GM12878 (cell line): Measurements from ENCODE around the gene MRPL2. TPM values are rescaled to one million over a fixed set of nuclear protein-coding genes. Genes with fewer than 3 reads are reported as not detected.

Source experiments
- CREM ChIP-seq: IDR thresholded peaks from 2 replicates; pipeline ENCODE4 v1.6.1; 2014; ENCODE audit warnings: antibody characterized with exemption, low read depth
- CTCF ChIP-seq, 3 experiments: IDR thresholded peaks in 2 of 3; conservative IDR thresholded peaks in 1 of 3; 2 replicates each; pipeline ENCODE4 v1.5.1; 2011; ENCODE audit warnings: low read depth in 3 of 3, low read length in 3 of 3, mild to moderate bottlenecking in 3 of 3, control low read depth in 2 of 3, moderate library complexity in 2 of 3, inconsistent platforms in 1 of 3, mixed read lengths in 1 of 3; ENCODE audit not compliant: control insufficient read depth in 2 of 3, insufficient read depth in 1 of 3; ENCODE audit errors: extremely low read depth in 1 of 3
- CUX1 ChIP-seq: IDR thresholded peaks from 2 replicates; pipeline ENCODE4 v1.6.1; 2012; ENCODE audit warnings: improper control_type of control experiment, low read depth, low read length; ENCODE audit not compliant: insufficient replicate concordance
- DPF2 ChIP-seq: fragments of 450-650 bp; IDR thresholded peaks from 2 replicates; pipeline ENCODE4 v1.6.1; 2017; ENCODE audit warnings: mild to moderate bottlenecking
- GATAD2B ChIP-seq: fragments of 450-650 bp; conservative IDR thresholded peaks from 2 replicates; pipeline ENCODE4 v1.6.1; 2017; ENCODE audit warnings: low read depth, mild to moderate bottlenecking, moderate library complexity
- IRF5 ChIP-seq: fragments of 450-650 bp; IDR thresholded peaks from 2 replicates; pipeline ENCODE4 v1.6.1; 2017; ENCODE audit warnings: borderline replicate concordance
- MTA2 ChIP-seq: fragments of 450-650 bp; IDR thresholded peaks from 2 replicates; pipeline ENCODE4 v1.6.1; 2016; ENCODE audit warnings: low read depth, mild to moderate bottlenecking, moderate library complexity
- MYC ChIP-seq: IDR thresholded peaks from 2 replicates; pipeline ENCODE4 v1.6.1; 2011; ENCODE audit warnings: mild to moderate bottlenecking, low read length, moderate library complexity, inconsistent platforms; ENCODE audit not compliant: insufficient read depth, insufficient replicate concordance, insufficient read length, severe bottlenecking
- NR2C2 ChIP-seq: IDR thresholded peaks from 2 replicates; pipeline ENCODE4 v1.6.1; 2011; ENCODE audit warnings: borderline replicate concordance, low read depth; ENCODE audit not compliant: control insufficient read depth, insufficient read length
- PAX5 ChIP-seq: IDR thresholded peaks from 2 replicates; pipeline ENCODE4 v1.6.1; 2011; ENCODE audit warnings: low read depth, low read length, borderline replicate concordance
- PML ChIP-seq: IDR thresholded peaks from 2 replicates; pipeline ENCODE4 v1.6.1; 2012; ENCODE audit warnings: low read length, inconsistent platforms
- POLR2A ChIP-seq: IDR thresholded peaks from 2 replicates; pipeline ENCODE4 v1.6.1; 2011; ENCODE audit warnings: low read depth, mild to moderate bottlenecking, low read length
- RB1 ChIP-seq: fragments of 450-650 bp; formaldehyde crosslinking; IDR thresholded peaks from 2 replicates; pipeline ENCODE4 v1.6.1; 2017; ENCODE audit warnings: mild to moderate bottlenecking, borderline replicate concordance
- SIX5 ChIP-seq: IDR thresholded peaks from 2 replicates; pipeline ENCODE4 v1.6.1; 2011; ENCODE audit warnings: mild to moderate bottlenecking, low read depth, low read length, moderate library complexity; ENCODE audit not compliant: severe bottlenecking
- SMAD1 ChIP-seq: fragments of 450-650 bp; IDR thresholded peaks from 2 replicates; pipeline ENCODE4 v1.6.1; 2018; ENCODE audit warnings: mild to moderate bottlenecking, low read depth; ENCODE audit not compliant: partially characterized antibody
- TCF3 ChIP-seq: IDR thresholded peaks from 2 replicates; pipeline ENCODE4 v1.6.1; 2012; ENCODE audit warnings: low read depth, mild to moderate bottlenecking, low read length, borderline replicate concordance; ENCODE audit not compliant: insufficient read depth
- WRNIP1 ChIP-seq: IDR thresholded peaks from 2 replicates; pipeline ENCODE4 v1.6.1; 2011; ENCODE audit warnings: low read depth, low read length, improper control_type of control experiment, borderline replicate concordance
- polyA plus RNA-seq, 11 experiments: library from polyadenylated mRNA; depleted of rRNA in 4 of 11; unstranded in 6 of 11; stranded (reverse) in 5 of 11; fragments of >200 nt; fragmentation: Nextera tagmentation in 4 of 11; fragmentation: Illumina TruSeq in 1 of 11; extraction: Ambion mirVana in 4 of 11; extraction: Trizol in 1 of 11; gene quantifications; 1 replicate in 1 of 11; 2 replicates in 10 of 11; pipeline versions ENCODE4 v1.2.1 to v1.2.3, GENCODE V29; 2011 to 2016; ENCODE audit warnings: inconsistent platforms in 2 of 11, missing spikeins in 2 of 11, low read depth in 1 of 11
- total RNA-seq, 4 experiments: library from RNA; depleted of rRNA in 3 of 4; stranded (reverse); fragments of >200 nt in 3 of 4; fragmentation: Illumina TruSeq in 1 of 4; extraction: Trizol in 1 of 4; gene quantifications; 2 replicates each; pipeline versions ENCODE4 v1.2.1 to v1.2.3, GENCODE V29; 2013 to 2021
- TF ChIP-seq, protein P1 (sequence below): IDR thresholded peaks from 2 replicates; pipeline ENCODE4 v1.6.1; 2012; ENCODE audit warnings: low read depth, low read length, improper control_type of control experiment

MRPL2 gene
- total and polyA plus RNA-seq, 10 of the 15 experiments (the other 5 are each of a cell fraction or from before 2014, with no cell fraction given): 29.7 to 125 (median 50.2) TPM

DNA sequence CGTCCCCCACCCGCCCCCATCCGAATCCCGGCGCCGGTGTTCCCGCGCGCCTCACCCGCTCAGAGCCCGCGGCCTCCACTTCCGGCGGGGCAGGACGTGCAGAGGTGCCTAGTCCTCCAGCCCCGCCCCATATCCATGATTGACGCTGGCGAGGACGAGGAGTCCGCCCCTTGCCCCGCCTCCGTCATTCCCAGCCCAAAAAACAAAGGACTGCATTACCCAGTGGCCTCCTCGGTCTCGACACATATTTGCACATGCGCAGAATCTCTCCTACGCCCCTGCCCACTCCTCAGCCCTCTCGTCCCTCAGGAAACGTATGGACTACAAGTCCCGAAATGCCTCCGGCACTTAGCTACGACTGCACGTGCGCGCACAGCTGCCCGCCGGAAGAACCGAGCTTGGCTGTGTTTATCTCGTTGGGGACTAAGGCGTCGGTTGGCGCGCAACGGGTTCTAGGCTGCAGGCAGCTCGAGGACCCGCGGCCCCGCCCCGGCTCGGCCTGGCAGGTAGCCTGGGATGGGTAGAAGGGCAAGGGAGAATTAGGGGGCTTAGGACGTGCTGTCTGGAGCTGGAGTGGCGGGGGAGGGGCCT, 45.3 kb downstream of the MRPL2 start, which contains the start of the genes KLHDC3 and MEA1 (continued):
- peak; percentile 75; the same call in 1 of the 2 replicates for TF ChIP-seq RB1
- no peak for TF ChIP-seq NR2C2
- TF ChIP-seq TCF3: peak; percentile 56; the same call in 1 of the 2 replicates
- no peak for TF ChIP-seq CUX1
- TF ChIP-seq, protein P1, sequence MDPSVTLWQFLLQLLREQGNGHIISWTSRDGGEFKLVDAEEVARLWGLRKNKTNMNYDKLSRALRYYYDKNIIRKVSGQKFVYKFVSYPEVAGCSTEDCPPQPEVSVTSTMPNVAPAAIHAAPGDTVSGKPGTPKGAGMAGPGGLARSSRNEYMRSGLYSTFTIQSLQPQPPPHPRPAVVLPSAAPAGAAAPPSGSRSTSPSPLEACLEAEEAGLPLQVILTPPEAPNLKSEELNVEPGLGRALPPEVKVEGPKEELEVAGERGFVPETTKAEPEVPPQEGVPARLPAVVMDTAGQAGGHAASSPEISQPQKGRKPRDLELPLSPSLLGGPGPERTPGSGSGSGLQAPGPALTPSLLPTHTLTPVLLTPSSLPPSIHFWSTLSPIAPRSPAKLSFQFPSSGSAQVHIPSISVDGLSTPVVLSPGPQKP: peak; percentile 82
- TF ChIP-seq MYC: no peak
- TF ChIP-seq IRF5: no peak
- no peak for TF ChIP-seq SMAD1
- TF ChIP-seq MTA2: no peak
- TF ChIP-seq PML: no peak
- peak; percentile 82 for TF ChIP-seq POLR2A
- TF ChIP-seq WRNIP1: no peak
- peak; percentile 88 for TF ChIP-seq SIX5
- TF ChIP-seq CTCF (IDR thresholded peaks at IDR 0.05 in 2 of 3, conservative IDR thresholded peaks at IDR 0.05 in 1 of 3; ENCODE audit: control insufficient read depth in 2 of 3, extremely low read depth in 1 of 3, insufficient read depth in 1 of 3, low read depth in 3 of 3, low read length in 3 of 3): no peak
- no peak for TF ChIP-seq PAX5
- peak; percentile 87 for TF ChIP-seq DPF2
- TF ChIP-seq GATAD2B: no peak
- TF ChIP-seq CREM: peak; percentile 85
